ENCODE results near the gene FGF14.

FGF14 gene

GRCh38 chr13:102207680-102208342 lies 194.0 kb downstream of the FGF14 start:
- Histone ChIP-seq H3K79me2 (ENCODE audit: control insufficient read depth, low read length) (no peaks in the 10 kb centered on the region), H3K27me3 (ENCODE audit: control insufficient read depth, low read length) (no peaks in the 10 kb centered on the region), H3K4me2 (ENCODE audit: low read length) (no peak overlapping the region), H3K36me3 (ENCODE audit: control insufficient read depth, low read length) (no peaks in the 10 kb centered on the region), H3K4me1 (ENCODE audit: control insufficient read depth, low read length) (no peaks in the 10 kb centered on the region), H3K9me2 (replicated peaks; ENCODE audit: control insufficient read depth, low read length) (no peaks in the 10 kb centered on the region), H3K27ac (ENCODE audit: low read depth, low read length) (no peak overlapping the region), H4K20me1 (ENCODE audit: control insufficient read depth, insufficient read depth, low read depth, low read length) (no peaks in the 10 kb centered on the region), H3F3A (ENCODE audit: control insufficient read depth, insufficient read depth) (no peaks in the 10 kb centered on the region), H3K4me3 (ENCODE audit: low read length) (no peak overlapping the region), H3K9me3 (ENCODE audit: control insufficient read depth, insufficient read depth, low read length) (no peaks in the 10 kb centered on the region)
- TF ChIP-seq EZH2phosphoT487 (IDR thresholded peaks at IDR 0.05; ENCODE audit: borderline replicate concordance, low read length) (no peak), CTCF (IDR thresholded peaks at IDR 0.05; ENCODE audit: low read depth, low read length, poor library complexity, severe bottlenecking) (no peak)

GRCh38 chr13:102203718-102204117 lies 198.1 kb downstream of the FGF14 start:
- Histone ChIP-seq H3K36me3 (ENCODE audit: control insufficient read depth, low read length) (no peaks in the 10 kb centered on the region), H3K4me1 (ENCODE audit: control insufficient read depth, low read length) (no peaks in the 10 kb centered on the region), H3K27ac (ENCODE audit: low read depth, low read length) (no peak overlapping the region), H3K9me2 (replicated peaks; ENCODE audit: control insufficient read depth, low read length) (no peaks in the 10 kb centered on the region), H3K27me3 (ENCODE audit: control insufficient read depth, low read length) (no peaks in the 10 kb centered on the region), H4K20me1 (ENCODE audit: control insufficient read depth, insufficient read depth, low read depth, low read length) (no peaks in the 10 kb centered on the region), H3K9me3 (ENCODE audit: control insufficient read depth, insufficient read depth, low read length) (no peaks in the 10 kb centered on the region), H3K4me3 (ENCODE audit: low read length) (no peak overlapping the region), H3K4me2 (ENCODE audit: low read length) (no peak overlapping the region), H3K79me2 (ENCODE audit: control insufficient read depth, low read length) (no peaks in the 10 kb centered on the region), H3F3A (ENCODE audit: control insufficient read depth, insufficient read depth) (no peaks in the 10 kb centered on the region)
- TF ChIP-seq EZH2phosphoT487 (IDR thresholded peaks at IDR 0.05; ENCODE audit: borderline replicate concordance, low read length), result no peak
- TF ChIP-seq CTCF (IDR thresholded peaks at IDR 0.05; ENCODE audit: low read depth, low read length, poor library complexity, severe bottlenecking), result no peak

- TF ChIP-seq EZH2phosphoT487 (IDR thresholded peaks at IDR 0.05; ENCODE audit: borderline replicate concordance, low read length) (no peak), CTCF (IDR thresholded peaks at IDR 0.05; ENCODE audit: low read depth, low read length, poor library complexity, severe bottlenecking) (no peak)
- H3K79me2 ChIP-seq (ENCODE audit: control insufficient read depth, low read length), result no peaks in the 10 kb centered on the region
- no peaks in the 10 kb centered on the region for H3K9me3 ChIP-seq (ENCODE audit: control insufficient read depth, insufficient read depth, low read length)
- no peaks in the 10 kb centered on the region for H3K4me1 ChIP-seq (ENCODE audit: control insufficient read depth, low read length)
- no peak overlapping the region for H3K4me2 ChIP-seq (ENCODE audit: low read length)
- no peaks in the 10 kb centered on the region for H3K27me3 ChIP-seq (ENCODE audit: control insufficient read depth, low read length)
- no peaks in the 10 kb centered on the region for H3K9me2 ChIP-seq (replicated peaks; ENCODE audit: control insufficient read depth, low read length)
- H3K36me3 ChIP-seq (ENCODE audit: control insufficient read depth, low read length), result no peaks in the 10 kb centered on the region
- H3K4me3 ChIP-seq (ENCODE audit: low read length), result no peak overlapping the region
- no peaks in the 10 kb centered on the region for H4K20me1 ChIP-seq (ENCODE audit: control insufficient read depth, insufficient read depth, low read depth, low read length)
- H3F3A ChIP-seq (ENCODE audit: control insufficient read depth, insufficient read depth), result no peaks in the 10 kb centered on the region
- no peak overlapping the region for H3K27ac ChIP-seq (ENCODE audit: low read depth, low read length)
These were observed 203.2 kb downstream of the FGF14 start for GRCh38 chr13:102198418-102199311.

Data from DOHH2 (cell line).